ENCODE measurements around the gene STRBP.
"Not testable (repeated sequence)": the region's sequence is repeated elsewhere in the genome, so short reads cannot be mapped to it uniquely, and the experiment has no call there.

The STRBP gene

DNA sequence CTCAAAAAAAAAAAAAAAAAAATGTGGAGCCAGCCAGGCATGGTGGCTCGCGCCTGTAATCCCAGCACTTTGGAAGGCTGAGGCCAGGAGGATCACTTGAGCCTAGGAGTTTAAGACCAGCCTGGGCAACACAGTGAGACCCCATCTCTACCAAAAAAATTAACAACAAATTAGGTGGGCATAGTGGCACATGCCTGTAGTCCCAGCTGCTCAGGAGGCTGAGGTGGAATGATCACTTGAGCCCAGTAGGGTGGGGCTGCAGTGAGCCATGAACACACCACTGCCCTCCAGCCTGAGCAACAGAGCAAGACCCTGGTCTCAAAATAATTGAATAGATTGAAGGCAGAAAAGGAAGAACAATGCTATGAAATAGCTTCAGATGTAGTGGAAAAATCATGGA is 82.4 kb downstream of the STRBP start:
- DNase-seq: not testable (repeated sequence)

DNA sequence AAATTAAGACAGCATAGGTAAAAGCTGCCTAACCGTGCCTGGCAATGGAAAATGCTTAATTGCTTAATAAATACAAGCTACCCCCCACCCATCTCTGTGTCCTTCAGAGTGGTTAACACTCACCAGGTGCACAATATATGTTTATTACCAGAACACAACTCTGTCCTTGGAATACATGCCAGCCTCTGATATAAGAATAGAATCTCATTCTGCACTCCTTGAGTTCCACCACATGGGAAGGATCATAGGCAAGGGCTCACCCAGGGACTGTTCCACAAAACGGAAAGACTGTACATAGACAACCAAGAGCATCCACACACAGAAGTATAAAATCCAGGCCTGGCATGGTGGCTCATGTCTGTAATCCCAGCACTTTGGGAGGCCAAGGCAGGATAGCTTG is 91.4 kb downstream of the STRBP start:
- no peak for DNase-seq

DNA sequence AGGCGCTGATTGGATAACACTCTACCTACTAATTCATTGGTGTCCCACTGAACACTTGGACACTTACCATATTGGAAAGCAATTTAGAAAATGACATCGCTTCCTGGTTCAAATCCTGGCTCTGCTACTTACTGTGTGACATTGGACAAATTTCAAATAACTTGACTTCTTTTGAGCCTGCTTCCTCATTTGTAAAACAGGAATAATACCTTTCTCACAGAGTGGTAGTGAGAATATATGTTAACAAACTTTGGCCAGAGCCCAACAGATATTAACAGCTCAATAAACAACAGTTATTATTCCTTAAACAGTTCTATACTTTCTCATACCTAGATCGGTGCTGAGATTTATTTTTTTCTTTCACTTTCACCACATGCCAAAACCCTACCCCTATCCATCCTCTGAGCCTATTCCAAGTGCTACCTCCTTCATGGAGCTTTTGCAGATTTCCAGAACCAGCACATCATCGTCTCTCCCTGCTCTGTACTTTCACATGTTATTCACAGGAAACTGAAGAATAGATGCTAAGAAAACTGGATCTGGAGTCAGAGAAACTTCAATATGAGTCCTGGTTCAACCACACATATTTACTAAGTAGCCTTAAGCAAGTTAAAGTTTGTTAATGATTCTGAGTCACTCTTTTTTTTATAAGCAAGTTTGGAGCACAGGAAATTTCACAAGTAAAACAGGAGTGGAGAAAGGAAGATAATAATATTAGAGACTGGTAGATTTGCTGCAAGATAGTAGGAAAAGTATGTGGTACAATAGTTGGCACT is 92.3 kb downstream of the STRBP start:
- peak; percentile 12 for DNase-seq

DNA sequence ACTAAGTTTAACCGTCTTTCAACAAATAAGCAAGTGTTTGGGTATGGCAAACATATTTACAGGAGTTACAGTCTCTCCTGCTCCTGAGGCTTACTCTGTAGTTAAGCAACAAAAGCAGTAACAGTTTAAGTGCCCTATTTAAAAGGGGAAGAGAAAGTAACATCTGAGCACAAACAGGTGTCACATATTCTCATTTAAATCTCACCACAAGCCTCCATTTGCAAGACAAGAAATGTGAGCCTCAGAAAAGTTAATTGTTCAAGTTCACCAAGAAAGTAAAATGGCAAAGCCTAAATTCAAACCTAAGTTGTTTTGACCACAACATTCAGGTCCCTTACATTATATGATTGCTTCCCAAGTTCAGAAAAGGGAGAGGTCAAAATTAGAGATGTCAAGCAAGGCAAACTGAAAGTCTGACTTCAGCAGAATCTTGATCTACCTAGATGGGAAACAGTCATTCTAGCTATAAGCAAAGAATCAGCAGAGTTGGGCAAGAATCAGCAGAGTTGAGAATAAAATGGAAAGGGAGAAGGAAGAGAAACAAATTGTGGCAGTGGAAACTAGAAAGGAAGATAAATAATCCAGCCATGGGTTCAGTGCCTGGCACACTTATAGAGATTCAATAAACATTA is 93.4 kb downstream of the STRBP start:
- DNase-seq: no peak

DNA sequence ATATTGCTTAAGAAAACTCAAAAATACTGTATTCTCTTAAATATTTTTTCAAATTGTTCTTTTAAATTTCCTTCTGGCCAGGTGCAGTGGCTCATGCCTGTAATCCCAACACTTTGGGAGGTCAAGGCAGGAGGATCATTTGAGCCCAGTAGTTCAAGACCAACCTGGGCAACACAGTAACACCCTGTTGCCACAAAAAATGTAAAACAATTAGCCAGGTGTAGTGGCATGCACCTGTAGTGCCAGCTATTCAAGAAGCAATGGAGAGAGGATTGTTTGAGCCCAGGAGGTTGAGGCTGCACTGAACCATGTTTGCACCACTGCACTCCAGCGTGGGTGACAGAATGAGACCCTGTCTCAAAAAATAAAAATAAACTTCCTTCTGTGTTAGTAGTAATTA is 94.3 kb downstream of the STRBP start:
- no peak for DNase-seq

DNA sequence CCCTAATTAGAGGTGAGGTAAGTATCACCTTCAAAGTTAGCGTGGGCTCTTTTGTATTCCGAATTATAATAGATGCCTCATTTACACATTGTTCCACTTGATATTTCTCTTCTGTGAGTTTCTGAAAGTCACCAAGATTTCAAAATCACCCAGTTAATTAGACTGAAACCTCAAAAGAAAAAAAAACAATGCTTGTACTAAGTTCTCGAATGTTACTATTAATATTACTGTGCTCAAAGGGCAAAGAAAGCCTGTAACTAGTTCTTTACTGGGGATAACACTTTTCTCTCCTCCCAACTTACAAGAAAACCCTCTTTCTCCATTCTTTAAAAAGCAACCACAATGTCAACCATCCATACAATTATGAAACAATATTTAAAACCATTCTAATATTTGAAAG is 98.5 kb downstream of the STRBP start:
- no peak for DNase-seq

DNA sequence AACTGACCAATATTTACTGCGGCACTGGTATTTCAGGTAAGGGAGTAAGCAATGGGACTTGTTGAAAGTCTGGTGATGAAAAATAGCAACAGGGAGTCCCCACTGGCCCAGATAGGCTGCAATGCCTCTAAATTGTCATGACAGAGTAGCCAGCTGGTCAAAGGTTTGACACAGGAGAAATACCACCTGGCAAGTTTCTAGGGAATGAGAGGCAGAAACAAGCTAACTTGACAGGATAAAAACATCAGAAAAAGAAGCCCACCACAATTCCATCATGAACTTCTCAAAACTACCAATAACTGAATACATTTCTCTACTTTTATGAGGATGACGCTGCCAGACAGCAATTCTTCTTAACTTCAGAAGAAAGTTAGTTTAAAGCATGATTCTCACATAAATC is 99.8 kb downstream of the STRBP start:
- DNase-seq: no peak

DNA sequence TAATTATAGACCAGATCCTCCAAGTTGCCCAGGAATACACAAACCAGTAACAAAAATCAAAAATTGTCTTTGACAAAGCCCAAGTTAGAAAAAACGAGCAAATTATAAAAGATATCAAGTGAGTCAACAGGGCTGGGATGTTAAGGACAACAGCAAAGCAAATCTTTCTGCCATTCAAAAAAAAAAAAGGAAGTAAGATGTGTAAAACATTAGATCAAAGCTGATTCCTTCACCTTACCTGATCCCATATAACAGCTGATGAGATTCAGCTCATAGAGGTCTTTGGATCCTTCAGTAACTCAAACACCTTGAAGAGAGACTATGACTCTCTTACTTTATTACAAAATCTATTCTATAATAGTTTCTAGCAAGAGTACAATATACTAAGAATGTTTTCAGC is 100.9 kb downstream of the STRBP start:
- no peak for DNase-seq

DNA sequence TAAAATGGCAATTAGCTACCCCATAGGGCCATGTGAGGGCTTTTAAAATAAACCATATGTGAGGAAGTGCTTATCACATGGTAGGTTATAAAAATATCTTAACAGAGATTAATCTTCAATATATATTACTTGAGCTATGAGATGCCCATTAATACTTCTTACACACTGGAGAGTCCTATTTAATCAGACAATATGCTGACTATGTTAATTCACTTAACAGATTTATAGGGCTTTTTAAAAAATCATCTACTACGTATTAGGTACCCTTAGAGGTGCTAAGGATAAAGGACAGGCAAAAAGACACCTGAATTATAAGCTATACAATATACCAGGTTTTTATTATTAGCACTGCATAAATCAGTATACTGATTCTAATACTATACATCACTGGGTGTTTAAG is 102.6 kb downstream of the STRBP start:
- DNase-seq: no peak

DNA sequence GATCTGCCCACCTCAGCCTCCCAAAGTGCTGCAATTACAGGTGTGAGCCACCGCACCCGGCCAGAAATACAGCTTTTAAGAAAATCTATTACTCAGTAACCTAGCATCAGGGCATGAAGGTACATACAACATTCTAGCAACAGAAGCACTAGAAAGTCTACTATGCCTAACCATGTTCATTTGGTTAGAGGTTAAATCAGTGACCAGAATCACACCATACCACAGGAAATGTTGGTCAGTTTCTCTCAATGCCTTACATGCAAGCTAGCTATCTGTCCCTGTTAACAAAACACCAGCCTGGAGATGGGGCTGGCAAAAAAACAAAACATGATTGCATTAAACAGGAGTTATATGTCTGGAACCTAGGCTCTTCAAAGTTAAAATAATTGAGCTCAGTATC is 104.1 kb downstream of the STRBP start:
- DNase-seq: no peak

DNA sequence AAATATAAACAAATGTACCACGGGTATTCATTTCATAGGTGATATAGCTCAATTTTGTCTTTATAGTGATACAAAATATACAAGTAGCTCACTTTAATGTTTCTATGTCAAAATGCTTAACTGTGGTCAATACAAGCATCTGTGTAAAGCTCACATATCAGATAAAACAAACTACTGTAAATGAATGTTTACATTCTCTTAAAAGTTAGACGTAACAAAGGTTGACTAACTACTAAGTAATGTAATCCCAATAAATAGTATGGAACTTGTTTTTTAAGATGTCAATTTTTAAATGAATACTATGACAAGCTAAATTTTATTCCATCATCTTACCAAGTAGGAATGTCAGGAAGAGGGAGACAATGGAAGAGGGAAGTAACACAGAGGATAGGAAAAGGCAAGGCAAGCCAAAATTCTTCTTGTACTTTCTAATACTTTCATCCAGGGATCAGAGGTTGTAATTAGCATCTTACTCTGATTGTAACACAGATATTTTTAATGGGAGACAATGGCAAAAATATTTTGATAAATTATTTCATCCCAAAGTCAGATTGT is 105.5 kb downstream of the STRBP start:
- DNase-seq: peak; percentile 6

DNA sequence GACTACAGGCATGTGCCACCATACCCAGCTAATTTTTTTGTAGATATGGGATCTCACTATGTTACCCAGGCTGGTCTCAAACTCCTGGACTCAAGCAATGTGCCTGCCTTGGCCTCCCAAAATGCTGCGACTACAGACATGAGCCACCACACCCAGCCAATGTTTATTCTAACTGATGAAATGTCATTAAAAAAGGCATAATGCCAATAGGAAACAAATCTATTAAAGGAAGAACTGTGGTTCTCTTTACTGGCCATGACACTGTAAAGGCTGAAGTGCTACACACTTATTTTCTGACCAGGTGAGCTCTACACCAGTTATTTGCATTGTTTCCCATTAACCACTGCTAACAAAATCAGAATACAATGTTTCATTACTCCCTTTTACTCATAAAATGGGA is 106.0 kb downstream of the STRBP start:
- no peak for DNase-seq

DNA sequence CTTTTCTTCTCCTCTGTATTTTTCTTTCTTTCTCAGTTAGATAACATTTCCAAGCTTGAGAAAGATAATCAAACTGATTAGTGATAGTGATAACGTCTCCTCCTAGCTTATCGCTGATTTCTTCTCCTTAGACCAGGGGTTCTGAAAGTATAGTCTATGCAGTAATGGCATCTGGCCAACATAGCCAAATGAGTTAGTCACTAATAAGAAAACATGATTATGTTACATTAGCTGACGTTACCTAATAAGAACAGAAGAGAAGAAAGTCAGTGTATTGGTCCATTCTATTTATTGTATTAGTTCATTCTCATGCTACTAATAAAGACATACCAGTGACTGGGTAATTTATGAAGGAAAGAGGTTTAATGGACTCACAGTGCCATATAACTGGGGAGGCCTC is 111.2 kb downstream of the STRBP start:
- no peak for DNase-seq

DNA sequence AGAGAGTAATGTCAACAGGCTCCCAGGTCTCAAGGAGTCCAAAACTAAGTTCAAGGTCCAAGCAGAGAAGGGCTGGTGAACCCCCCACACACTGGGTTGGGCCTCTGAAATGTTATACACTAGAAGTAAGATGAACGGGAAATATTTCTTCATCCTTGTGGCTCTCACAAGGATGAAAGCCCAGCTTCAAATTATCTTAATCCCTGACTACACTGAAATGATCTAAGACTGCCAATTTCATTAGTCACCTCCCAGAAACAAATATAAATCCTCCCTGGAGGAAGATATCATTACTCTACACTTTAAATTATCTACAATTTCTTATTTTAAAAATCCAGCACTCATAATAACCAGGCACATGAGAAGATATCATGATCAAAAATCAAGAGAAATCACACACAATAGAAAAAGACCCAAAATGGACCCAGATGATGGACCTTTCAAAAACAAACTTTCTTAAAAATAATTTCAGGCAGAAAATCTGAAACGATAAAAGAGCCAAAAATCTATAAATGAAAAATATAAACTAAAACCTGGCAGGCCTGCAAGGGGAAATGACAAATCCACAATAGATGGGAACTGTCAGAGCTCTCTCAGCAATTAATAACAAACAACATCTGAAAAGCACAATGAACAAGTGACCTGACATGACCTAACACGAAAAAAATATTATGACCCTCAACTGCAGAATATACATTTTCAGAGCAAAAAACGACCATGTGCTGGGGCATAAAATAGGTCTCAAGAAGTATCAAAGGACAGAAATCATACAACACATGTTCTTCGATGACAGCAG is 117.5 kb downstream of the STRBP start:
- DNase-seq: peak; percentile 10

DNA sequence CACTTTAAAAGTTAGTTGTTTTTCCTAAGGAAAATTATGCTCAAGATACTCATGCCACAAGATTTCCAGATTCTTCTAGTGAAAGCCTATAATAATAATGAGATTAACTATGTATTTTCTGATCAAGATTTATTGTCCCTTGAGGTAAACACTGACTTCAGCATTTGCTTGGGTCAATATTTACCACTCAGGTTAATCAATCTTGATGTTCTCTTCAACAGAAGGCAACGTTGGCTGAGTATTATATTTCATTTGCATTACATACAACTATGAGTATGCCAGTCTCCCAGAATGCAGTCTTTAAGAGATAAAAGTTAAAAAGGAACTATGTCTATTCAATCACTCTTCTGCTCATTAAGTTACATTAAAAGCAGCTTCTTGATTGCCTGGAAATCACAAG is 119.3 kb downstream of the STRBP start:
- DNase-seq: no peak

DNA sequence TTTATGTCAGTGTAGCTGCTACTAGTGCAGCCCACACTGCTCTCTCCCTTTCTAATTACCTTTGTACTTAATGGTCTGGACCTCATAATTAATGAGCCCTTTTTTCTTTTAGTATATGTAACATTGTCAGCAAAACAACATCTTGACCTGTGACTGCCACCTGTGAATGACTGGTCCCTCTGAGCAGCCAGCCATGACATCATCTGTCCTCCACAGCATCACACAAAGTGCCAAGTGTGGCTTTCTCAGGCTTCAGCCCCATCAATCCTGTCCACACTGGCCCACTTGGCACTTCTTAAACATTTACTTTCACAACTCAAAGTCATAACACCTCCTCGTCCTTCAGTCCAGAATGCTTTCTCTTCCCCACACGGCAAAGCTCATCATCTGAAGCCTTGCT is 130.2 kb downstream of the STRBP start:
- DNase-seq: no peak

DNA sequence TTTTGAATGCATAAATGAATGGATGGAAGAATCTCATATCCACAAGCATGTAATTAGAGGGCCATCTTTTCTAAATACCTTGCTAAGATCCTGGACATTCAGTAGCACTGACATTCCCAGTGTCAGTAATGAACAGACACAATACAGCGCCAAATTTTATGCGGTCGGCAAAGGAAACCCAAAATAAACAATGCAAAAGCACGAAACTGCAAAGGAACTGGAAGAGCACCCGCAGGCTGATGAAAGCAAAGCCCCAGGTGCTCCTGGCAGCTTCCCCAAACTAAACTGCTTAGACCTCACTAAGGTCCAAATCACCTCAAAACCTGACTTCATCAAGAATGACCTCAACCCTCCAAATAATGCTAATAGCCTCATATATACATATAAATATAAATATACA is 133.0 kb downstream of the STRBP start:
- DNase-seq: no peak

DNA sequence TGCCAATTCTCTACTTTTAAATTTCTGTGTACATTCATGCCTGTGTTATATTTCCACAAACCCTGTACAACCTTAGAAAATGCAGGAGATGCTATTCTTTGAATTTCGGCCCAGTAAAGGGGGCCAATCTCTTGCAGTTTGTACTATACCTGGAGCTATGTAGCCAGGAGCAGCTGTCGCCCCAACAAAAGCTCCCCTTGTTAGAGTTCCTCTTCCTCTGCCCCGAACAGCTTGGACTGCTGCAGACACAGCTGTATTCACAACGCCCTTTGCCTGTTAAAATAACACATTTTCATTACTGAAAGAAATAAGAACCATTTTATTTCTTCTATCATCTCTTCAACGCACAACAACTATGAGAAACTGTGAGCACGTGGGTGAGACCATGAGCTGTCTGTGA is 135.7 kb downstream of the STRBP start:
- DNase-seq: no peak

DNA sequence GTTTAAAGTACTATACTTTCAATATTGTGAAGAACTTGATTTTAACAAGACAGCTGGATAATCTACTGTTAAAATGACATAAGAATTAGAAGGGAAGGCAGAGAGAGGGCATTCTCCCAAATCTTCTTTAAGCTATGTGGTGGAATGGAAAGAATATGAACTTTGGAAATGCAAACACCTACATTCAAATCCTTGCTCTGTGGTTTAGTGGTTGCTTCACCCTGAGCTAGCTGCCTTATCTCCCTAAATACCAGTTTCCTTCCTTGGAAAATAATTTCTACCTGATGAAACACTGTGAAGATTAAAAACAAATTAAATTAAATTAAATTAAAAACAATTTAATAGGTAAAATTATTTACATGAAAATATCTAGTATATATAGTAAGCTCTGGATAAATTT is 136.4 kb downstream of the STRBP start:
- no peak for DNase-seq

DNA sequence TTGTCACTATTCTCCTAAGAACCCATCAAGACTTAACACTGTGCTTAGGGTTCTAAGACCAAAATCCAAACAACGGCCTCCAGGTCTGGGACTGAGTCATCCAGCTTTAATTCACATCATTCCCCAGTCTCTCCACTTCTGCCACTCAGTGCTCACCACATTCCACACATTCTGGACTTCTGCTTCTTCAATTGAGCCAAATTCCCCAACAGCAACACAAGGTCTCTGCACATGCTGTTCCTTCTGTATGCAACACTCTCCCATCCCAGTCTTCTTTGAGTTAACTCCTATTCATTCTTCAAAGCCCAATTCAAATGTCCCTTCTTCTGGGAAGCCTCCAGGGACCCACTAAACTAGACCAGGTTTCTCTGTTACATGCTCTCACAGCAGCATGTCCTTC is 137.1 kb downstream of the STRBP start:
- DNase-seq: peak; percentile 58

DNA sequence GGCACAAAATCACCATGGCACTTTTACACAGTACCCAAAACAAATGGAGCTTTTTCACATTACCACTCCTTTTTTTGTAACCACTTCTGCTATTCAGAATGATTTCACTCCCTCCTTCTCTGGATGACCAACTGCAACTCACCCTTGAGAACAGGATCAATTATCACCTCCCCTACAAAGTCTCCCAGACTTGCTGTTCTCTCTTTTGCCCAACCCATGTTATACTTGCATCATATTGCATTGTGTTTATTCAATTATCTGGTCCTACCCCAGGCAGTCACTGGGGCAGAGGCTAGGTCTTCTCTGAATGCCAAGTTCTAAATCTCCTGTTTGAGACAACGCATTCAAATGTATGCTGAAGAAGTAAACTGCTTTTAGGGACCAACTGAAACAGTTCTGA is 139.0 kb downstream of the STRBP start:
- no peak for DNase-seq

DNA sequence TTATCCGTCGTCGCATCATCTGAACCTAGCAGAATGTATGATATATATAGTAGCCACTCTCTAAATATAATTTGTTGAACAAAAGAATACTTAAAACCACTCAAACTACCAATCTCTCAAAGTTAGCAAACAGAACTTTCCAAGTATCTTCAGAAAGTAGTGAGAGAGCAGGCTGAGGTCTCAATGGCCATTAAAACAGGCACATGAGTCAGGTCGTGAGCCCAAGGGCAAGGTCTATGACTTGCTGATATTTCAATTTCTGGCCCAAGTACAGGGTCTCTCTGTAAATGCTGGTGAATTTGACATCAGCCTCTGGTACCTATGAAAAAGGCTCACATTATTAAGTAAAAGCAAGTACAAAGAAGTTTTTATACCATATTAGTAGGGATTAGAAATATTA is 139.8 kb downstream of the STRBP start:
- DNase-seq: no peak

DNA sequence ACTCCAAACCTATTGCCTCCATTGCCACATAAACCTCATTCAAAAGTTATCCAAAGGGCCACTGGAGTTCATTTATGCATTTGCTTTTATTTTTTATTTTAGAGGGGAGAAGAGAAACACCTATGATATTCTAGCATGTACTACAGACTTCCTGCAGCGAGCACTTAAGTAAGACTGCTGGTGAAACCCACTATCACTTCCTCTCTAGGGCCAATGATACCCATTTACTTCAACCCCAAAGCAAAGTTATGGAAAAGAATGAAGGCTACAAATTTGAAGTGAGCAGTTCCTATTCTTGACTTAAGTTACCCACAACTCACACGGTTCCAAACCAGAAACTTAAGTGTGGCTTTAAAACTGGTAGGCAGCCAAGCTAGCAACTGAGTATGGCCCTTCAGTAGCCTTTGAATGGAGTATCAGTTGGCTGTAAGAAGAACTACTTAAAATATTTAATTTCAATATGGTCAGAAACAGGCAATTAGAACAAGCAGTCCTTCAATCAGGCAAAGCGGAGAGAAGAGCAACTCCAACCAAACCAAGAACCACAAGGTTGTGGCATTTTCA is 140.8 kb downstream of the STRBP start:
- no peak for DNase-seq

DNA sequence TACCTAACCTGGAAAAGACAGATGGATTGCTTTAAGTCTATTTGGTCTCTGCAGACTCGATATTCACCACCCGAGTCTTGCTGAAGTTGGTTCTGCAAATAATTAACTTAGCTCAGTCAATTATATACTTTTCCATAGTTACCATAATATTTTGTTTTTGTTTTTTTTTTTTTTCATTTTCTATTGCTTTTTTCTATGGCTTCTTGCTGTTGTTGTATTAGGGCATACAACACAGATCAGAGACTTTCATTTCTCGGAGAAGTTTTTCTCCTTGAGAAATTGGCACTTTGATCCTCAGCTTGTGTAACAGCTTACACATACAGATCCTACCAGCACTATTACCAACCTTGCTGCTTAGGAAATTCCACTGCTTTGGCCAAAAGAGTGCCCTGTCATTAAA is 146.9 kb downstream of the STRBP start:
- no peak for DNase-seq
